ENCODE data around the gene ATP8B2. TPM values are rescaled to one million over a fixed set of nuclear protein-coding genes. Genes with fewer than 3 reads are reported as not detected.
"Not testable (repeated sequence)": the region's sequence is repeated elsewhere in the genome, so short reads cannot be mapped to it uniquely, and the experiment has no call there.

The ATP8B2 gene
- total RNA-seq, 4 donors from 2014 or later: 61.6 to 106 (median 76.4) TPM

- Histone ChIP-seq H3K4me3 (replicated peaks in 1 of 3) (no peak overlapping the region), H3K9me3 (no peaks in the 10 kb centered on the region), H3K27ac (no peak overlapping the region), H3K4me1 (no peaks in the 10 kb centered on the region), H3K36me3 (no peaks in the 10 kb centered on the region), H3K27me3 (no peaks in the 10 kb centered on the region)
- WGBS, 2 donors: 86 to 87% methylated on average over 10 of the region's 10 CpGs
- DNase-seq: no peak
- intact Hi-C loops (cut with DNase I): no loop called here
- TF ChIP-seq POLR2A (IDR thresholded peaks at IDR 0.05): no peak
- no peak for TF ChIP-seq CTCF (IDR thresholded peaks at IDR 0.05)
Measured at GRCh38 chr1:154313066-154313356, 12.3 kb upstream of the ATP8B2 start.

- 86 to 88% methylated on average over 3 of the region's 3 CpGs for WGBS, 2 donors
Measured at GRCh38 chr1:154314226-154314625, 11.1 kb upstream of the ATP8B2 start.

DNA sequence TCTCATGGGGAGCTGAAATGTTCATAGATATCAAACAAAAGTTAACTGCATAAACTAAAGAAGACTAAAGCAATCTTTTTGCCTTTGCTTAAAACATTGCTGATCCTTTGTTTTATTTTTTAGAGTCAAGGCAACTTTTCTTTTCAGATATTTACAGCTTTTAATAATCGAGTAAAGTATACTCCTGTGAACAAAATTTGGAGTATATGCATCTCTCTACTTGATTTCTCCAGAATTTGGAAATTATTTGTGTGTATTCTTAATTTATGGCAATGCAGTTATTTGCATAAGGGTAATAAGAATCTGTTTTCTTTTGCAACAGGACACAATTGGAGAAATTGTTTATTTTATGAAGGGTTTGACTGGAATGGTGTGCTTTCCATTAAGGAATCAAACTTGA, 8.6 kb upstream of the ATP8B2 start:
- intact Hi-C loops (cut with DNase I): no loop called here
- DNase-seq: no peak
- Histone ChIP-seq H3K36me3 (no peaks in the 10 kb centered on the region), H3K27me3 (no peaks in the 10 kb centered on the region), H3K27ac (no peak overlapping the region), H3K4me1 (no peaks in the 10 kb centered on the region), H3K4me3 (replicated peaks in 1 of 3) (no peak overlapping the region), H3K9me3 (no peaks in the 10 kb centered on the region)
- WGBS, 2 donors: 86 to 87% methylated on average over 1 of the region's 1 CpG
- TF ChIP-seq CTCF (IDR thresholded peaks at IDR 0.05) (no peak), POLR2A (IDR thresholded peaks at IDR 0.05) (no peak)

More at GRCh38 chr1:154314226-154314625, 11.1 kb upstream of the ATP8B2 start:
- intact Hi-C loops (cut with DNase I); H3K36me3 ChIP-seq; DNase-seq; H3K27me3 ChIP-seq; H3K9me3 ChIP-seq; H3K4me1 ChIP-seq; H3K4me3 ChIP-seq (replicated peaks in 1 of 3); H3K27ac ChIP-seq: not testable (repeated sequence)

- Histone ChIP-seq H3K36me3 (no peaks in the 10 kb centered on the region), H3K9me3 (no peaks in the 10 kb centered on the region), H3K4me3 (replicated peaks in 1 of 3) (no peak overlapping the region), H3K27ac (no peak overlapping the region), H3K27me3 (no peaks in the 10 kb centered on the region), H3K4me1 (no peaks in the 10 kb centered on the region)
- DNase-seq: no peak
- 78 to 79% methylated on average over 4 of the region's 4 CpGs for WGBS, 2 donors
- intact Hi-C loops (cut with DNase I): no loop called here
- no peak for TF ChIP-seq CTCF (IDR thresholded peaks at IDR 0.05)
- no peak for TF ChIP-seq POLR2A (IDR thresholded peaks at IDR 0.05)
Measured at GRCh38 chr1:154318386-154318785, 6.9 kb upstream of the ATP8B2 start.

DNA sequence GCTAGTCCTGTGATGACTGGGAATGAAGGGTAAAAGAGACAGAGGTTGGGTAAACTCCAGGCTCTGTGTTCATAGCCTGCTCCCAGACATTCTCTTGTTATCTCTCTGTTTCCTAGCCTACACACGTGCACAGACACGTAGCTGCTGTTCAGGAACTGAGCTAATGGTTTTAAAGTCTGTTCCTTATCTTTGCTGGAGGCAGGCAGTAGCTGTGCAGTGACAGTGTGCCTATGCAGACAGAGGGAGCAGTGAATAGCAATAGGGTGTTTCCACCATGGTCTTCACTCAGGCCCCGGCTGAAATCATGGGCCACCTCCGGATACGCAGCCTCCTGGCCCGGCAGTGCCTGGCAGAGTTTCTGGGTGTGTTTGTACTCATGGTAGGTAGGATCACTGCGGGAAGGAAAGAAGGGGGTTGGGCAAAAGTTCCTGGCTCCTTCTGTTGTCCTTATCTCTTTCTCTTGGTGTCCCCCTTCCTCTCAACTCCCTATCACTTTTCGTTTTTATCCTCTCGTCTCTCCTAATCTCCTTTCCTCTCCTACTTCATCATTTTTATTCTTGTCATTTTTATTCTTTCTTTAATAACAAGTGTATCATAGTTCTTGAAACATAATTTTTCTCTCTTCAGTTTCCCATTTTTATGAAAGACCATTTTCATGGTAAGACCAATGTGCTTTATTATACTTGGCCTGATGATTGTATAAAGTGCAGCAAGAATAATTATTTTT, 4.3 kb upstream of the ATP8B2 start, which contains the start of gene AQP10:
AQP10 (plus strand) TSS at position 212 of the 727 bp plus-strand sequence; CDS start at position 275, 63 bp downstream.
- TF ChIP-seq POLR2A (IDR thresholded peaks at IDR 0.05) (no peak), CTCF (IDR thresholded peaks at IDR 0.05) (no peak)
- Histone ChIP-seq H3K4me1 (peaks cover 3 to 4% of the 10 kb centered on the region in 2 donors), H3K9me3 (no peaks in the 10 kb centered on the region), H3K27ac (no peak within 1 kb of the TSS), H3K27me3 (no peaks in the 10 kb centered on the region), H3K4me3 (replicated peaks in 1 of 3) (no peak within 1 kb of the TSS), H3K36me3 (no peaks in the 10 kb centered on the region)
- WGBS, 2 donors: 48 to 57% methylated on average over 9 of the region's 9 CpGs
- no peak for DNase-seq
- intact Hi-C loops (cut with DNase I): no loop called here

DNA sequence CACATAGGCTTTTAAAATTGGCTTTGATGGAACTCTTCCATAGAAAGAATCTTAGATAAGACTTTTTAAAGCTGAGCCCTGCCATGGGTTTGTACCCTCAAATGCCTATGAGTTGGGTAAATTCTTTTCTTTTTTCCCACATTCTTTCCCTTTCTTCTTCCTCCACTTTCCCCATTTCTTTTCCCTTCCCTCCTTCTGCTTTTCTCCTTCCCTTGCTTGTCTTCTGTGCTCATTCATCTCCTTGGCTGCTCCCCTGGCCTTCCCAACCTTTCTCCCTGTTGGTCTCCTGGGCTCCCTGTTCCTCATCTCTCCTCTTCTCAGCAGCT, 3.8 kb upstream of the ATP8B2 start:
- H3K9me3 ChIP-seq; DNase-seq; H3K4me3 ChIP-seq (replicated peaks in 1 of 3); intact Hi-C loops (cut with DNase I); H3K4me1 ChIP-seq; H3K27me3 ChIP-seq; H3K36me3 ChIP-seq; H3K27ac ChIP-seq: not testable (repeated sequence)

Measured in thyroid gland (tissue), 4 donors.